Measurements from ENCODE around the gene NKAIN4.
"Not testable (repeated sequence)": the region's sequence is repeated elsewhere in the genome, so short reads cannot be mapped to it uniquely, and the experiment has no call there.

NKAIN4 gene

GRCh38 chr20:63232235-63233060 lies 21.8 kb downstream of the NKAIN4 start:
- Mint-ChIP-seq H3K27ac (no peak overlapping the region), H3K9me3 (no peaks in the 10 kb centered on the region), H3K4me1 (peaks cover 5% of the 10 kb centered on the region), H3K4me3 (no peak overlapping the region), H3K27me3 (peaks cover 36% of the 10 kb centered on the region), H3K36me3 (ENCODE audit: low read depth) (no peaks in the 10 kb centered on the region)
- ATAC-seq (no peak), DNase-seq (no peak)

GRCh38 chr20:63230800-63231268 lies 23.4 kb downstream of the NKAIN4 start:
- no peak for ATAC-seq
- DNase-seq, result no peak

GRCh38 chr20:63228806-63229205 lies 25.5 kb downstream of the NKAIN4 start:
- Mint-ChIP-seq H3K4me1 (no peaks in the 10 kb centered on the region), H3K9me3 (no peaks in the 10 kb centered on the region), H3K36me3 (ENCODE audit: low read depth) (no peaks in the 10 kb centered on the region), H3K4me3 (no peak overlapping the region), H3K27ac (no peak overlapping the region), H3K27me3 (peaks cover 36% of the 10 kb centered on the region)
- DNase-seq, result no peak
- no peak for ATAC-seq

More at GRCh38 chr20:63230800-63231268, 23.4 kb downstream of the NKAIN4 start:
- no peaks in the 10 kb centered on the region for H3K9me3 Mint-ChIP-seq
- no peak overlapping the region for H3K4me3 Mint-ChIP-seq
- H3K27ac Mint-ChIP-seq, result no peak overlapping the region
- no peaks in the 10 kb centered on the region for H3K36me3 Mint-ChIP-seq (ENCODE audit: low read depth)
- peaks cover 36% of the 10 kb centered on the region for H3K27me3 Mint-ChIP-seq
- peaks cover 5% of the 10 kb centered on the region for H3K4me1 Mint-ChIP-seq

- DNase-seq, result no peak
- no peak for ATAC-seq
- Mint-ChIP-seq H3K4me3 (no peak overlapping the region), H3K27me3 (peaks cover 35% of the 10 kb centered on the region), H3K9me3 (no peaks in the 10 kb centered on the region), H3K27ac (no peak overlapping the region), H3K4me1 (no peaks in the 10 kb centered on the region), H3K36me3 (ENCODE audit: low read depth) (no peaks in the 10 kb centered on the region)
Observed at GRCh38 chr20:63227260-63227659, 27.0 kb downstream of the NKAIN4 start.

GRCh38 chr20:63226042-63226943 lies 28.0 kb downstream of the NKAIN4 start:
- H3K27ac Mint-ChIP-seq, result no peak overlapping the region
- ATAC-seq (no peak), DNase-seq (no peak)
- no peaks in the 10 kb centered on the region for H3K36me3 Mint-ChIP-seq (ENCODE audit: low read depth)
- H3K9me3 Mint-ChIP-seq, result no peaks in the 10 kb centered on the region
- peaks cover 25% of the 10 kb centered on the region for H3K27me3 Mint-ChIP-seq
- no peak overlapping the region for H3K4me3 Mint-ChIP-seq
- no peaks in the 10 kb centered on the region for H3K4me1 Mint-ChIP-seq

- no peaks in the 10 kb centered on the region for H3K9me3 Mint-ChIP-seq
- no peak overlapping the region for H3K27ac Mint-ChIP-seq
Observed at GRCh38 chr20:63225082-63225454, 29.2 kb downstream of the NKAIN4 start.

GRCh38 chr20:63224412-63225081 lies 29.7 kb downstream of the NKAIN4 start:
- H3K36me3 Mint-ChIP-seq (ENCODE audit: low read depth), result no peaks in the 10 kb centered on the region
- ATAC-seq, result no peak
- no peaks in the 10 kb centered on the region for H3K4me1 Mint-ChIP-seq
- no peak for DNase-seq
- H3K4me3 Mint-ChIP-seq, result no peak overlapping the region
- H3K9me3 Mint-ChIP-seq, result no peaks in the 10 kb centered on the region
- H3K27me3 Mint-ChIP-seq, result peaks cover 13% of the 10 kb centered on the region
- H3K27ac Mint-ChIP-seq, result no peak overlapping the region

More at GRCh38 chr20:63225082-63225454, 29.2 kb downstream of the NKAIN4 start:
- ATAC-seq, result no peak
- no peaks in the 10 kb centered on the region for H3K4me1 Mint-ChIP-seq
- DNase-seq, result no peak
- H3K36me3 Mint-ChIP-seq (ENCODE audit: low read depth), result no peaks in the 10 kb centered on the region
- H3K4me3 Mint-ChIP-seq, result no peak overlapping the region
- peaks cover 17% of the 10 kb centered on the region for H3K27me3 Mint-ChIP-seq

- Mint-ChIP-seq H3K36me3 (ENCODE audit: low read depth) (no peaks in the 10 kb centered on the region), H3K4me1 (no peaks in the 10 kb centered on the region), H3K27me3 (peaks cover 6% of the 10 kb centered on the region), H3K9me3 (no peaks in the 10 kb centered on the region), H3K4me3 (no peak overlapping the region), H3K27ac (no peak overlapping the region)
- DNase-seq, result no peak
- no peak for ATAC-seq
Observed at GRCh38 chr20:63223826-63224207, 30.4 kb downstream of the NKAIN4 start.

- ATAC-seq (peak; percentile 41), DNase-seq (peak; percentile 57)
- peaks cover 6% of the 10 kb centered on the region for H3K27me3 Mint-ChIP-seq
- H3K4me3 Mint-ChIP-seq, result no peak overlapping the region
- H3K9me3 Mint-ChIP-seq, result no peaks in the 10 kb centered on the region
- H3K4me1 Mint-ChIP-seq, result no peaks in the 10 kb centered on the region
- no peak overlapping the region for H3K27ac Mint-ChIP-seq
- H3K36me3 Mint-ChIP-seq (ENCODE audit: low read depth), result no peaks in the 10 kb centered on the region
Observed at GRCh38 chr20:63223121-63223825, 31.0 kb downstream of the NKAIN4 start.

GRCh38 chr20:63222541-63222940 lies 31.7 kb downstream of the NKAIN4 start:
- no peaks in the 10 kb centered on the region for H3K36me3 Mint-ChIP-seq (ENCODE audit: low read depth)
- no peak overlapping the region for H3K27ac Mint-ChIP-seq
- H3K4me3 Mint-ChIP-seq, result no peak overlapping the region
- H3K4me1 Mint-ChIP-seq, result no peaks in the 10 kb centered on the region
- no peak for DNase-seq
- H3K27me3 Mint-ChIP-seq, result peaks cover 6% of the 10 kb centered on the region
- H3K9me3 Mint-ChIP-seq, result no peaks in the 10 kb centered on the region
- ATAC-seq, result no peak

- not testable (repeated sequence) for H3K9me3 Mint-ChIP-seq; H3K36me3 Mint-ChIP-seq (ENCODE audit: low read depth); DNase-seq; H3K4me3 Mint-ChIP-seq; H3K27me3 Mint-ChIP-seq; ATAC-seq; H3K4me1 Mint-ChIP-seq; H3K27ac Mint-ChIP-seq
Observed at GRCh38 chr20:63221400-63222053, 32.7 kb downstream of the NKAIN4 start.

GRCh38 chr20:63220696-63221399 lies 33.4 kb downstream of the NKAIN4 start:
- Mint-ChIP-seq H3K4me1 (peaks cover 7% of the 10 kb centered on the region), H3K4me3 (no peak overlapping the region)
- ATAC-seq, result no peak

GRCh38 chr20:63219866-63220521 lies 34.3 kb downstream of the NKAIN4 start:
- H3K9me3 Mint-ChIP-seq, result no peaks in the 10 kb centered on the region
- no peak overlapping the region for H3K4me3 Mint-ChIP-seq
- no peak overlapping the region for H3K27ac Mint-ChIP-seq

More at GRCh38 chr20:63220696-63221399, 33.4 kb downstream of the NKAIN4 start:
- Mint-ChIP-seq H3K27me3 (peaks cover 6% of the 10 kb centered on the region), H3K36me3 (ENCODE audit: low read depth) (no peaks in the 10 kb centered on the region), H3K9me3 (no peaks in the 10 kb centered on the region), H3K27ac (no peak overlapping the region)
- no peak for DNase-seq

More at GRCh38 chr20:63219866-63220521, 34.3 kb downstream of the NKAIN4 start:
- Mint-ChIP-seq H3K4me1 (peaks cover 10% of the 10 kb centered on the region), H3K27me3 (peaks cover 6% of the 10 kb centered on the region), H3K36me3 (ENCODE audit: low read depth) (peaks cover 5% of the 10 kb centered on the region)
- ATAC-seq (no peak), DNase-seq (no peak)

Measured in activated naive CD8-positive, alpha-beta T cell treated with anti-CD3 and anti-CD28 coated beads, Interleukin-2, amount 50 U/mL, for 24 hours (primary cell).